ENCODE data around the gene ITGA8. TPM values are rescaled to one million over a fixed set of nuclear protein-coding genes. Genes with fewer than 3 reads are reported as not detected.

The ITGA8 gene
- total RNA-seq, 3 donors from 2014 or later = 2.2 to 3.4 (median 2.5) TPM

- no peak for TF ChIP-seq CTCF (IDR thresholded peaks at IDR 0.05)
- Histone ChIP-seq H3K9me3 (no peaks in the 10 kb centered on the region), H3K36me3 (ENCODE audit: low read depth) (no peaks in the 10 kb centered on the region), H3K4me1 (ENCODE audit: low read depth) (no peaks in the 10 kb centered on the region), H3K4me3 (no peak overlapping the region)
- no peak for ATAC-seq
- intact Hi-C loops (cut with DNase I, micrococcal nuclease) = no loop called here
- no peak for DNase-seq
These were observed 38.6 kb downstream of the ITGA8 start for GRCh38 chr10:15681076-15681475.

- no peaks in the 10 kb centered on the region for H3K9me3 ChIP-seq
- TF ChIP-seq CTCF (IDR thresholded peaks at IDR 0.05) = no peak
- DNase-seq = no peak
- ATAC-seq = no peak
- H3K4me1 ChIP-seq (ENCODE audit: low read depth) = no peaks in the 10 kb centered on the region
- no peak overlapping the region for H3K4me3 ChIP-seq
- intact Hi-C loops (cut with DNase I, micrococcal nuclease) = no loop called here
- no peaks in the 10 kb centered on the region for H3K36me3 ChIP-seq (ENCODE audit: low read depth)
These were observed 40.9 kb downstream of the ITGA8 start for GRCh38 chr10:15678851-15679250.

GRCh38 chr10:15672469-15672868 is 47.3 kb downstream of the ITGA8 start:
- no peak for DNase-seq
- no peak for ATAC-seq
- Histone ChIP-seq H3K4me3 (no peak overlapping the region), H3K36me3 (ENCODE audit: low read depth) (no peaks in the 10 kb centered on the region), H3K4me1 (ENCODE audit: low read depth) (no peaks in the 10 kb centered on the region), H3K9me3 (no peaks in the 10 kb centered on the region)
- TF ChIP-seq CTCF (IDR thresholded peaks at IDR 0.05) = no peak
- intact Hi-C loops (cut with DNase I, micrococcal nuclease) = no loop called here

- no peak for DNase-seq
- Histone ChIP-seq H3K4me3 (no peak overlapping the region), H3K36me3 (ENCODE audit: low read depth) (no peaks in the 10 kb centered on the region), H3K4me1 (ENCODE audit: low read depth) (no peaks in the 10 kb centered on the region), H3K9me3 (no peaks in the 10 kb centered on the region)
- no peak for TF ChIP-seq CTCF (IDR thresholded peaks at IDR 0.05)
- no peak for ATAC-seq
- intact Hi-C loops (cut with DNase I, micrococcal nuclease) = no loop called here
These were observed 48.8 kb downstream of the ITGA8 start for GRCh38 chr10:15670880-15671279.

GRCh38 chr10:15661574-15661973 is 58.1 kb downstream of the ITGA8 start:
- Histone ChIP-seq H3K4me1 (ENCODE audit: low read depth) (no peaks in the 10 kb centered on the region), H3K4me3 (no peak overlapping the region), H3K36me3 (ENCODE audit: low read depth) (no peaks in the 10 kb centered on the region), H3K9me3 (no peaks in the 10 kb centered on the region)
- intact Hi-C loops (cut with DNase I, micrococcal nuclease) = no loop called here
- DNase-seq (no peak), ATAC-seq (no peak)
- TF ChIP-seq CTCF (IDR thresholded peaks at IDR 0.05) = no peak

- no peaks in the 10 kb centered on the region for H3K36me3 ChIP-seq (ENCODE audit: low read depth)
- TF ChIP-seq CTCF (IDR thresholded peaks at IDR 0.05) = no peak
- ATAC-seq (no peak), DNase-seq (no peak)
- no peaks in the 10 kb centered on the region for H3K4me1 ChIP-seq (ENCODE audit: low read depth)
- no peak overlapping the region for H3K4me3 ChIP-seq
- H3K9me3 ChIP-seq = no peaks in the 10 kb centered on the region
- intact Hi-C loops (cut with DNase I, micrococcal nuclease) = no loop called here
These were observed 58.7 kb downstream of the ITGA8 start for GRCh38 chr10:15660990-15661389.

All from mucosa of descending colon (tissue), 3 donors.